ENCODE data around the gene CBFA2T3.

DNA sequence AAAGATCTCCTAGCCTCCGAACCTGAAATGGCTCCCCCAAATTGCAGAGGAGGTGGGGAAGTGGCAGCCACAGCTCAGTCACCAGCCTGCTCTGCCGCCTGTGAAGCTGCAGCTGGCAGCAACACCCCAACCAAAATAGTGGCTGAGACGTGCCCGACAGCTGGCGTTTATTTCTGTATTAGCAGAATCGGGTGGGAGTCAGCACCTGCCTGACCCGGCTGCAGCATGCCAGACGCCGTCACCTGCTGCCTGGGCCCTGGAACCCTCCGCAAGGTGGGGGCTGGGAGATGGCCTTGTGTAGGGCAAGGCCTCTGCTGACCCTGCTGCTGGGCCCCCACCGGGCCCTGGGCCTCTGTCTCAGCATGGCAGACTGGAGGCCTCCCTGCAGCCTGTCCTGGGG, 93.1 kb downstream of the CBFA2T3 start:
- TF ChIP-seq, protein P1, sequence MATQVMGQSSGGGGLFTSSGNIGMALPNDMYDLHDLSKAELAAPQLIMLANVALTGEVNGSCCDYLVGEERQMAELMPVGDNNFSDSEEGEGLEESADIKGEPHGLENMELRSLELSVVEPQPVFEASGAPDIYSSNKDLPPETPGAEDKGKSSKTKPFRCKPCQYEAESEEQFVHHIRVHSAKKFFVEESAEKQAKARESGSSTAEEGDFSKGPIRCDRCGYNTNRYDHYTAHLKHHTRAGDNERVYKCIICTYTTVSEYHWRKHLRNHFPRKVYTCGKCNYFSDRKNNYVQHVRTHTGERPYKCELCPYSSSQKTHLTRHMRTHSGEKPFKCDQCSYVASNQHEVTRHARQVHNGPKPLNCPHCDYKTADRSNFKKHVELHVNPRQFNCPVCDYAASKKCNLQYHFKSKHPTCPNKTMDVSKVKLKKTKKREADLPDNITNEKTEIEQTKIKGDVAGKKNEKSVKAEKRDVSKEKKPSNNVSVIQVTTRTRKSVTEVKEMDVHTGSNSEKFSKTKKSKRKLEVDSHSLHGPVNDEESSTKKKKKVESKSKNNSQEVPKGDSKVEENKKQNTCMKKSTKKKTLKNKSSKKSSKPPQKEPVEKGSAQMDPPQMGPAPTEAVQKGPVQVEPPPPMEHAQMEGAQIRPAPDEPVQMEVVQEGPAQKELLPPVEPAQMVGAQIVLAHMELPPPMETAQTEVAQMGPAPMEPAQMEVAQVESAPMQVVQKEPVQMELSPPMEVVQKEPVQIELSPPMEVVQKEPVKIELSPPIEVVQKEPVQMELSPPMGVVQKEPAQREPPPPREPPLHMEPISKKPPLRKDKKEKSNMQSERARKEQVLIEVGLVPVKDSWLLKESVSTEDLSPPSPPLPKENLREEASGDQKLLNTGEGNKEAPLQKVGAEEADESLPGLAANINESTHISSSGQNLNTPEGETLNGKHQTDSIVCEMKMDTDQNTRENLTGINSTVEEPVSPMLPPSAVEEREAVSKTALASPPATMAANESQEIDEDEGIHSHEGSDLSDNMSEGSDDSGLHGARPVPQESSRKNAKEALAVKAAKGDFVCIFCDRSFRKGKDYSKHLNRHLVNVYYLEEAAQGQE (tag by site-specific recombination; IDR thresholded peaks at IDR 0.05): no peak
- TF ChIP-seq, protein P2, sequence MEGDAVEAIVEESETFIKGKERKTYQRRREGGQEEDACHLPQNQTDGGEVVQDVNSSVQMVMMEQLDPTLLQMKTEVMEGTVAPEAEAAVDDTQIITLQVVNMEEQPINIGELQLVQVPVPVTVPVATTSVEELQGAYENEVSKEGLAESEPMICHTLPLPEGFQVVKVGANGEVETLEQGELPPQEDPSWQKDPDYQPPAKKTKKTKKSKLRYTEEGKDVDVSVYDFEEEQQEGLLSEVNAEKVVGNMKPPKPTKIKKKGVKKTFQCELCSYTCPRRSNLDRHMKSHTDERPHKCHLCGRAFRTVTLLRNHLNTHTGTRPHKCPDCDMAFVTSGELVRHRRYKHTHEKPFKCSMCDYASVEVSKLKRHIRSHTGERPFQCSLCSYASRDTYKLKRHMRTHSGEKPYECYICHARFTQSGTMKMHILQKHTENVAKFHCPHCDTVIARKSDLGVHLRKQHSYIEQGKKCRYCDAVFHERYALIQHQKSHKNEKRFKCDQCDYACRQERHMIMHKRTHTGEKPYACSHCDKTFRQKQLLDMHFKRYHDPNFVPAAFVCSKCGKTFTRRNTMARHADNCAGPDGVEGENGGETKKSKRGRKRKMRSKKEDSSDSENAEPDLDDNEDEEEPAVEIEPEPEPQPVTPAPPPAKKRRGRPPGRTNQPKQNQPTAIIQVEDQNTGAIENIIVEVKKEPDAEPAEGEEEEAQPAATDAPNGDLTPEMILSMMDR (tag by site-specific recombination; IDR thresholded peaks at IDR 0.05): no peak
- TF ChIP-seq ZNF24 (tag by site-specific recombination; IDR thresholded peaks at IDR 0.05) (no peak), ZNF561 (tag by site-specific recombination; IDR thresholded peaks at IDR 0.05; ENCODE audit: borderline replicate concordance) (no peak), ZNF549 (tag by site-specific recombination; IDR thresholded peaks at IDR 0.05) (no peak)

Data from HEK293 (cell line).